GM23248 (cell line): Measurements from ENCODE around the gene SLC16A3.

Experiments
- EZH2 ChIP-seq: fragments of 200-600 bp; sonication (generic); IDR thresholded peaks from 2 replicates; pipeline ENCODE4 v1.6.1; 2018; ENCODE audit warnings: antibody characterized with exemption, mild to moderate bottlenecking; ENCODE audit not compliant: insufficient read depth, poor library complexity, severe bottlenecking
- EZH2phosphoT487 ChIP-seq: fragments of 200-600 bp; sonication (generic); IDR thresholded peaks from 2 replicates; pipeline ENCODE4 v1.6.1; 2018; ENCODE audit warnings: antibody characterized with exemption, moderate library complexity, mild to moderate bottlenecking, low read depth; ENCODE audit not compliant: insufficient read depth

- no peak for TF ChIP-seq EZH2
- TF ChIP-seq EZH2phosphoT487: no peak
Measured at GRCh38 chr17:82285141-82285540, 56.3 kb downstream of the SLC16A3 start.
